CD1c-positive myeloid dendritic cell (primary cell): ENCODE results near the gene STAT6.
"Not testable (repeated sequence)": the region's sequence is repeated elsewhere in the genome, so short reads cannot be mapped to it uniquely, and the experiment has no call there.

Experiments used
- DNase-seq: peaks from one replicate; pipeline ENCODE4 v3.0.0-alpha.2; 2016; ENCODE audit errors: extremely low spot score

Gene STAT6

DNA sequence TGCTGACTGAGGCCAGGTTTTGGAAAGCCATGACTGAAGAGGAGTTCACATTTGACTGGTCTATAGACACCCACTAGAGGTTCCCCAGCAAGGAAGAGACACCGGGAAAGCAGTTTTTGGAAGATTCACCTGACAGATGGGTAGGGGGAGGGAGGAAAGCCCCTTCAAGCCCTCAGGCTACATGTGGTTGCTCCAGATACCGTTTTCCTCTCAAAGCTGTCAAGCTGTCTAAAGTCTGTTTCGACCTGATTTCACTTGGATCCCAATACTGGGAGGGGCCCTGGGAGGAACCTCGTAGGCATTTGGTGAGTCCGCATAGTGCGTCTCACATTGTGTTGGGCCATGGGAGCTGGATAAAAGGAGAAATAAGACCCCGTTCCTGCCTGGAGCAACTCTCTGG lies 15.4 kb upstream of the STAT6 start:
- DNase-seq = no peak

GRCh38 chr12:57126061-57126460 lies 14.9 kb upstream of the STAT6 start:
- DNase-seq = no peak

DNA sequence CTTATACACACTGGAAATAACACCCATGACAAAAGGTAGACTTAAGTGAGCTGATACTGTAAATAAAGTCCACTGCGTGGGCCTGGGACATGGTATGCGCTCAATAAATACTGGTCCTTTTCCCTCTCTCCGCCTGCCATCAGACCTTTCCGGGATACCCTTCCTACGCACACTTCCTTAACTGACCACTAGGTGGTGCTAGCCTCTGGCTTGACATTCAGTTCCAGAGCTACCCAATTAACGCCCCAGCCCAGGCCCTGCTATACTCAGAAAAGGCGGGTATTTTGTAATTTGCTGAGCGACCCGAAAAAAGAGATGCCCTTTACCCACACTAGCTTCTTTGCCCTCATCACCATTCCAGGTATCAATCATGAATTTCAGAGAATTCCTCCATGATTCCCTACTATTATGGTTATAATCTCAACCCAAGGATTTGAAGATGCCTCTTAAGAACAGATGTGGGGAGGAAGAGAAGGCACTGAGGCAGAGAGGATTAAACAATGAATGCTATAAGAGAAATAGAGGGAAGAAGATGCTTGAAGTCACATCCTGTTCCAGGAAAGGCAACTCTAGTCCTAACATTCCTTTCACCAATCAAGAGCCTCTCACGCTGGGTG lies 13.2 kb upstream of the STAT6 start:
- peak; percentile 89 for DNase-seq

- DNase-seq = no peak
These were observed 12.7 kb upstream of the STAT6 start for GRCh38 chr12:57123813-57124212.

- DNase-seq = not testable (repeated sequence)
These were observed 9.6 kb upstream of the STAT6 start for GRCh38 chr12:57120718-57121117.

DNA sequence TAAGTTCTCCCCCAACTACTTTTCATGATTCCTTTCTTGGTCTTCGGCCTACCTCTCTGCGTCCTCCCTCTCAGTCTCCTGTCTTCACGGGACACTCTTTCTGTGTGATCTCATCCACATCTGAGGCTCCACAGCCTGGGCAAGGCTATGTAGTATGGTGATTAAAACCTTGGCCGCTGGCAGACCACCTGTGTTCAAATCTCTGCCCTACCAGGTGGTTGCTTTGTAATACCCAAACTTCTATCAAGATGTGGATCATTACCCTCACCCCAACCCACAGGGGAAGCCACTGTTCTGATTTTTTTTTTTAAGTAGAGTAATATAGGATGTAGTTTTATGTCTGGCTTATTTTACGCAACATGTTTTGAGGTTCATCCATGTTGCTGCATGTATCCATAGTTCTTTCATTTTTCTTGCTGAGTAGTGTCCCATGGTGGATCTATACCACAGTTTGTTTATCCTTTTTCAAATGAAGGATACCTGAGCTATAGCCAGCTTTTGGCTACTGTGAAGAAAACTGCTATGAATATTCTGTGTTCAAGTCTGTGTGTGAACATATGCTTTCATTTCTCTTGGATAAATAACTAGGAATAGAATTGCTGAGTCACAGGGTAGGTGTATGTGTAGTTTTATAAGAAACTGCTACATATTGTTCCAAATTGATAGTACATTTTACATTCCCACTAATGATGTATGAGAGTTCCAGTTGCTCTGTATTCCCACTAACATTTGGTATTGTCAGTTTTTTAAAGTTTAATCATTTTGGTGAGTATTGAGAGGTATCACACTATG lies 8.3 kb upstream of the STAT6 start:
- DNase-seq = no peak

DNA sequence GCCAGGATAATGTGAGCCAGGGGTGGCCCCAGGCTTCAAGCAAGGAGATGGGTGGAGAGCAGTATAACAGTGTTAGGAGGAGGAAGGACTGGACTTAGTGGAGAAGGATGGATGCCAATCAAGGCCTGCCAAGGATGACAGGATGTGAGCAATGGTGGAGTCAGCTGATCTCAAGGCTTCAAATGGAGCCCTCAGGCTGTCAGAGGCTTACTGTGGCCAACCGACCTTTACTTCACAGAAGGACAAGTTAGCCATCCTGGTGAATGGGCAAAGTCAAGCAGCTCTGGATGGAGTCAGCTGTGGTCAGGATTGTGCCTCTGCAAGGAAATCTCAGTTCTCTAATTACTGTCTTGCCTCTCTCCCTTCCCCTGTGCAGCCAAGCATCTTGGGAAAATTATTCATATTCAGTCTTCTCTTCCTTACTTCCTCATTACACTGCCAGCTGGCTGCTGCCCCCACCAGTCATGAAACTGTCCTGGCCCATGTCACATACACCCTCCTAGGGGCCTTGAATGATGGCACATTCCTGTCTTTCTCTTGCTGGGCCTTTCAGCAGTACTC lies 7.6 kb upstream of the STAT6 start:
- peak; percentile 89 for DNase-seq

DNA sequence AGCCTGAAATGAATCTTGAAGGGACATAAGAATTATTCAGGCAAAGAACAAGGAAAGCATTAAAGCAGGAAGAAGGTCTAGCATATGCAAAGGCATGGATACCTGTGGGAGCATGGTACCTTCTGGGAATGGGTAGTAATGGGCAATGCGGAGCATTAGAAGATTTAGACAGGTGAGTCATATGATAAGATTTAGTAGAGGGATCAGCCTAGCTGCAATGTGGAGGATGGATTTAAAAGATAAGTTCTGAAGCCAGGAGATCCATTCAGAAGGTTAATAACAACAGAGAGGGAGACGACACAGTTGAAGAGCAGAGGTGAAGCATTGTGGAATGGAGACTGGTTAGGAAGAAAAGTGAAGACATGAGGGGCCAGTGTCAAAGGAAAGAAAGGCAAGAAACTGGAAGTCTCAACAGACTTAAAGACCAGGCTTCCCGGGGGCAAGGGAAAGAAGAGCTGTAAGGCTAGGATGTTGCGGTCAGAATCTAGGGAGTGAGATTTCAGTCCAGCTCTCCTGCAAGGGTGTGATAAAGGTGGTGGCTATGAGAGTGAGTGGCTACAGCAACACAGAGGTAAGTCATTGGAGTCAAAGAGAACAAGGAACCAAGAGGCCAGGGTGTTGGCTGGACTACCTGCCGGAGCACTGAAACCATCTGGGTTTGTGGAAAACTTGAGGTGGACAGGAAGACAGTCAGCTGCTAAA lies 5.6 kb upstream of the STAT6 start:
- DNase-seq = no peak

- DNase-seq = no peak
These were observed 1.5 kb upstream of the STAT6 start for GRCh38 chr12:57112492-57113294.

- peak; percentile 65 for DNase-seq
These were observed 795 bp downstream of the STAT6 start for GRCh38 chr12:57110104-57111030.

- DNase-seq = no peak
These were observed 1.7 kb downstream of the STAT6 start for GRCh38 chr12:57109207-57110103.

- DNase-seq = no peak
These were observed 3.6 kb downstream of the STAT6 start for GRCh38 chr12:57107456-57108155.

GRCh38 chr12:57106021-57106708 lies 5.0 kb downstream of the STAT6 start:
- no peak for DNase-seq

DNA sequence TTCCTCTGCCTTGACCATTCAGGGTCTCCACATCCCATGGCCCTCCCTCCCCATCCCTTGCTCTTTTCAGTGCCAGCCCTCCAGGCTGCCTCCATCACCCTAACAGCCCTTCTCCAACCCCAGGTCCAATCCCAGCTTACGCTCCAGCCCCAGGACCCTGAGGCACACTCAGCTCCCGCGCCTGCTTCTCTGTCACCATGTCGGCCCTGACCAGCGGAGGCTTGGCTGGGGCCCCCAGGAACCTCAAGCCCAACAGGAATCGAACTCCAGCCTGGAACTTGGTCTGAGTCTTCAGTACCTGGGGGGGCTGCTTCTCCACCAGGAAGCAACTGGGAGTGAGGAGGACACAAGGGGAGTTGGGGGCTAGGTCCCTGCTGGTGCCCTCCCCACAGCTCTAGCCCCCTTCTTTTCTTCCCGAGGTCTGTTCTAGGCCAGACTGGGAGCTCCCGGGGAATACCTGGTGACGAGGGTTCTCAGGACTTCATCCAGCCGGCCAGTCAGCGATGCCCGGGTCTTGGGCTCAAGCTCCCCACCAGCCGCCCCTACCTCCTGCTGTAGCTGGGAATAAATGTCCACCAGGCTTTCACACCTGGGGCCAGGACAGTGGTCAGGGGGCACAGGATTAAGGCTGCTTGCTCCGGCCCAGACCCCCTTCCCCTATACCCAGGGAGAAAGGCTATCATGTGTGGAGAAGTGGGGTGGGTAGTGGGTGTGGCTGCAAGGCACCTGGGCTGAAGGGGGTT lies 6.0 kb downstream of the STAT6 start:
- no peak for DNase-seq

DNA sequence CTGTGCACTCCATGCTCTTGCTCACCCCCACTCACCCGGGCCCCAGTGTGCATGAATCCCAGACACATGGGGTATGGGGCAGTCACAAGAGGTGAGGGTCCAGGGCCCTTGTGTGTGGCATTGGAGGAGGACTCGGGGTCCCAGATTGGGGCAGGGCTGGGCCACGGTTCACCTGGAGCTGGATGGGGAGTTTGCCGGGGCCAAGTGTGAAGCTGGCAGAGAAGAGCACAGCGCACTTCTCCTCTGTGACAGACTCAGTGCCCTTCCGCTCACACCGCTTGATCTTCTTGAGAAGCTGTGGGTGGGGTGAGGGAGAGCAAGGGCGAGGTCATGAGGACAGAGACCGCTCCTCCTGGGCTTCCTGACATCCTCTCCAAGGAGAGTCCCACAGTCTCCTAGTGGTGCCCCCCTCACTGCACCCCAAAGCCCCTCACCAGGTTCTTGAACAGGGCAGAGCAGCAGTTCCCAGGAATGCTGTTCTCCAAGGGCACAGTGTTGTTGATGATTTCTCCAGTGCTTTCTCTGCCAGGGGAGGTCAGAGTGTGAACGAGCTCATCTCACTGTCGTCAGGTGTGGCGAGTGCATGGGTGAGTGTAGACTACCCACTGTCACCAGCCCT lies 6.8 kb downstream of the STAT6 start:
- DNase-seq = peak; percentile 65

- DNase-seq = no peak
These were observed 7.3 kb downstream of the STAT6 start for GRCh38 chr12:57103856-57104255.
